ENCODE data around the gene RAD23B.

Gene RAD23B

DNA sequence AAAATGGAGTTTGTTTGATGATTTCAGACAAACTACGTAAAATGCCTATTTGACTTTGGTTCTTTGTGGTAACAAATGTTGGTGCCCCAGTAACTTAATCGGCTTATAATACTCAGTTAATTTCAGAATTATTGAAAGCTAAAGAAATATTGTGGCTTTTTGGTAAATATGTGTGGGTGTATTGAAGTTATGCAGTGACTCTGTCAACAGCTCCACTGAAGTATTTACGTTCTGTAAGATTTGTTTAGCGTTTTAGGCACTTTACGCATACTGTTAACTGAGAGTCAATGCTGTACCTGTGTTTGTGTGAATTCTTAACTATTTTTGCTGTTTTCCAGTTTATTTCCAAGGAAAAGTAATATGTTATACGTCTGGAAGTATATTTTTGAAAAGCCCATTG is 2.2 kb downstream of the RAD23B start:
- ATAC-seq: no peak
- TF ChIP-seq ESRRG (CRISPR knock-in tag; IDR thresholded peaks at IDR 0.05) (no peak), ZNF565 (CRISPR knock-in tag; conservative IDR thresholded peaks at IDR 0.05; ENCODE audit: low read depth) (no peak), PATZ1 (CRISPR knock-in tag; IDR thresholded peaks at IDR 0.05; ENCODE audit: borderline replicate concordance) (no peak), ZNF70 (CRISPR knock-in tag; IDR thresholded peaks at IDR 0.05) (no peak), ZNF8 (CRISPR knock-in tag; IDR thresholded peaks at IDR 0.05) (no peak), RARB (CRISPR knock-in tag; IDR thresholded peaks at IDR 0.05) (no peak)
- TF ChIP-seq, protein P1, sequence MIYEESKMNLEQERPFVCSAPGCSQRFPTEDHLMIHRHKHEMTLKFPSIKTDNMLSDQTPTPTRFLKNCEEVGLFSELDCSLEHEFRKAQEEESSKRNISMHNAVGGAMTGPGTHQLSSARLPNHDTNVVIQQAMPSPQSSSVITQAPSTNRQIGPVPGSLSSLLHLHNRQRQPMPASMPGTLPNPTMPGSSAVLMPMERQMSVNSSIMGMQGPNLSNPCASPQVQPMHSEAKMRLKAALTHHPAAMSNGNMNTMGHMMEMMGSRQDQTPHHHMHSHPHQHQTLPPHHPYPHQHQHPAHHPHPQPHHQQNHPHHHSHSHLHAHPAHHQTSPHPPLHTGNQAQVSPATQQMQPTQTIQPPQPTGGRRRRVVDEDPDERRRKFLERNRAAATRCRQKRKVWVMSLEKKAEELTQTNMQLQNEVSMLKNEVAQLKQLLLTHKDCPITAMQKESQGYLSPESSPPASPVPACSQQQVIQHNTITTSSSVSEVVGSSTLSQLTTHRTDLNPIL (CRISPR knock-in tag; IDR thresholded peaks at IDR 0.05; ENCODE audit: low read depth): no peak

DNA sequence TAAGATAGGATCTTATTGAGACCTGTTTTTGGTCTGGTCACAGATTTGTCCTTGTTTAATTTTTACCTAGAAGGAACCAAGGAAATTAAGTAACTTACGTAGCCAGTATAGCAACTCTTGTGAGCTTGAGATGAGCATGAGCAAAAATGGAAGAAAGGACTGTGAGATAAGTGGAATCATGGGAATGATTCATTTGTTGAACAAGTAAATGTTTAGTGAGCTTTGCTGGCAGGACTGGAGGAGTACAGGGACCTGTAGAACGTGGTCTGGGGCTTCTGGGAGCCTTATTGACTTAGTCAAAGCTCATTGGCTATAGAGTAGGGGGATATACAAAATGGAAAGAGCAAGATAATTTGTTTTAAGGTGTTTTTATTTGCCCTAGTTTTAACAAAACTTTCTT is 3.0 kb downstream of the RAD23B start:
- no peak for TF ChIP-seq BACH2 (CRISPR knock-in tag; IDR thresholded peaks at IDR 0.05; ENCODE audit: borderline replicate concordance)
- no peak for TF ChIP-seq RARB (CRISPR knock-in tag; IDR thresholded peaks at IDR 0.05)
- no peak for TF ChIP-seq ZFP30 (CRISPR knock-in tag; IDR thresholded peaks at IDR 0.05)
- TF ChIP-seq ARNTL (CRISPR knock-in tag; IDR thresholded peaks at IDR 0.05; ENCODE audit: borderline replicate concordance, low read depth): no peak
- no peak for TF ChIP-seq CSDC2 (CRISPR knock-in tag; IDR thresholded peaks at IDR 0.05)
- TF ChIP-seq ZC3H10 (CRISPR knock-in tag; IDR thresholded peaks at IDR 0.05): no peak
- TF ChIP-seq OSR1 (CRISPR knock-in tag; IDR thresholded peaks at IDR 0.05): no peak
- no peak for TF ChIP-seq ESRRG (CRISPR knock-in tag; IDR thresholded peaks at IDR 0.05)
- TF ChIP-seq TOX (CRISPR knock-in tag; IDR thresholded peaks at IDR 0.05; ENCODE audit: borderline replicate concordance): no peak
- TF ChIP-seq, protein P1 (CRISPR knock-in tag; IDR thresholded peaks at IDR 0.05; ENCODE audit: low read depth): no peak
- no peak for TF ChIP-seq ZNF70 (CRISPR knock-in tag; IDR thresholded peaks at IDR 0.05)
- no peak for TF ChIP-seq SNAI2 (CRISPR knock-in tag; IDR thresholded peaks at IDR 0.05)
- ATAC-seq: no peak

GRCh38 chr9:107288701-107289100 is 5.6 kb downstream of the RAD23B start:
- TF ChIP-seq ZFP3 (CRISPR knock-in tag; IDR thresholded peaks at IDR 0.05) (no peak), SNAI2 (CRISPR knock-in tag; IDR thresholded peaks at IDR 0.05) (no peak), ZNF70 (CRISPR knock-in tag; IDR thresholded peaks at IDR 0.05) (no peak), OSR1 (CRISPR knock-in tag; IDR thresholded peaks at IDR 0.05) (no peak), BACH2 (CRISPR knock-in tag; IDR thresholded peaks at IDR 0.05; ENCODE audit: borderline replicate concordance) (no peak)
- TF ChIP-seq, protein P2, sequence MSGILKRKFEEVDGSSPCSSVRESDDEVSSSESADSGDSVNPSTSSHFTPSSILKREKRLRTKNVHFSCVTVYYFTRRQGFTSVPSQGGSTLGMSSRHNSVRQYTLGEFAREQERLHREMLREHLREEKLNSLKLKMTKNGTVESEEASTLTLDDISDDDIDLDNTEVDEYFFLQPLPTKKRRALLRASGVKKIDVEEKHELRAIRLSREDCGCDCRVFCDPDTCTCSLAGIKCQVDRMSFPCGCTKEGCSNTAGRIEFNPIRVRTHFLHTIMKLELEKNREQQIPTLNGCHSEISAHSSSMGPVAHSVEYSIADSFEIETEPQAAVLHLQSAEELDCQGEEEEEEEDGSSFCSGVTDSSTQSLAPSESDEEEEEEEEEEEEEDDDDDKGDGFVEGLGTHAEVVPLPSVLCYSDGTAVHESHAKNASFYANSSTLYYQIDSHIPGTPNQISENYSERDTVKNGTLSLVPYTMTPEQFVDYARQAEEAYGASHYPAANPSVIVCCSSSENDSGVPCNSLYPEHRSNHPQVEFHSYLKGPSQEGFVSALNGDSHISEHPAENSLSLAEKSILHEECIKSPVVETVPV (CRISPR knock-in tag; IDR thresholded peaks at IDR 0.05): no peak
- TF ChIP-seq, protein P3, sequence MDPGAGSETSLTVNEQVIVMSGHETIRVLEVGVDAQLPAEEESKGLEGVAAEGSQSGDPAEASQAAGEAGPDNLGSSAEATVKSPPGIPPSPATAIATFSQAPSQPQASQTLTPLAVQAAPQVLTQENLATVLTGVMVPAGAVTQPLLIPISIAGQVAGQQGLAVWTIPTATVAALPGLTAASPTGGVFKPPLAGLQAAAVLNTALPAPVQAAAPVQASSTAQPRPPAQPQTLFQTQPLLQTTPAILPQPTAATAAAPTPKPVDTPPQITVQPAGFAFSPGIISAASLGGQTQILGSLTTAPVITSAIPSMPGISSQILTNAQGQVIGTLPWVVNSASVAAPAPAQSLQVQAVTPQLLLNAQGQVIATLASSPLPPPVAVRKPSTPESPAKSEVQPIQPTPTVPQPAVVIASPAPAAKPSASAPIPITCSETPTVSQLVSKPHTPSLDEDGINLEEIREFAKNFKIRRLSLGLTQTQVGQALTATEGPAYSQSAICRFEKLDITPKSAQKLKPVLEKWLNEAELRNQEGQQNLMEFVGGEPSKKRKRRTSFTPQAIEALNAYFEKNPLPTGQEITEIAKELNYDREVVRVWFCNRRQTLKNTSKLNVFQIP (CRISPR knock-in tag; IDR thresholded peaks at IDR 0.05; ENCODE audit: borderline replicate concordance, low read depth): no peak
- no peak for ATAC-seq

GRCh38 chr9:107290619-107291018 is 7.5 kb downstream of the RAD23B start:
- TF ChIP-seq ZFP30 (CRISPR knock-in tag; IDR thresholded peaks at IDR 0.05) (no peak), GLIS3 (CRISPR knock-in tag; IDR thresholded peaks at IDR 0.05) (no peak), ISL1 (CRISPR knock-in tag; IDR thresholded peaks at IDR 0.05) (no peak), ZFP3 (CRISPR knock-in tag; IDR thresholded peaks at IDR 0.05) (no peak), ARNTL (CRISPR knock-in tag; IDR thresholded peaks at IDR 0.05; ENCODE audit: borderline replicate concordance, low read depth) (no peak), CSDC2 (CRISPR knock-in tag; IDR thresholded peaks at IDR 0.05) (no peak), RARB (CRISPR knock-in tag; IDR thresholded peaks at IDR 0.05) (no peak), OSR1 (CRISPR knock-in tag; IDR thresholded peaks at IDR 0.05) (no peak), TOX (CRISPR knock-in tag; IDR thresholded peaks at IDR 0.05; ENCODE audit: borderline replicate concordance) (no peak)
- TF ChIP-seq, protein P1 (CRISPR knock-in tag; IDR thresholded peaks at IDR 0.05; ENCODE audit: low read depth): no peak
- no peak for ATAC-seq
